ENCODE measurements around the gene MRPL20.
A peak's percentile ranks its signal among the peaks of the same experiment; 100 is the strongest.
"Not testable (repeated sequence)": the region's sequence is repeated elsewhere in the genome, so short reads cannot be mapped to it uniquely, and the experiment has no call there.

MRPL20 gene

GRCh38 chr1:1380860-1381259, 26.2 kb downstream of the MRPL20 start:
- no peak for DNase-seq

GRCh38 chr1:1377540-1378205, 29.4 kb downstream of the MRPL20 start:
- no peak for DNase-seq

GRCh38 chr1:1376551-1377226, 30.4 kb downstream of the MRPL20 start:
- no peak for DNase-seq

GRCh38 chr1:1374929-1375662, 32.0 kb downstream of the MRPL20 start, which contains the start of gene AURKAIP1:
Gene AURKAIP1 (minus strand): TSS chr1:1375207. CDS start chr1:1374756, 451 bp downstream.
- peak; percentile 99 for DNase-seq

- no peak for DNase-seq
Observed at GRCh38 chr1:1374589-1374928, 32.5 kb downstream of the MRPL20 start.

GRCh38 chr1:1373815-1374588, 33.1 kb downstream of the MRPL20 start:
- no peak for DNase-seq

- DNase-seq: no peak
Observed at GRCh38 chr1:1373051-1373814, 33.9 kb downstream of the MRPL20 start.

DNA sequence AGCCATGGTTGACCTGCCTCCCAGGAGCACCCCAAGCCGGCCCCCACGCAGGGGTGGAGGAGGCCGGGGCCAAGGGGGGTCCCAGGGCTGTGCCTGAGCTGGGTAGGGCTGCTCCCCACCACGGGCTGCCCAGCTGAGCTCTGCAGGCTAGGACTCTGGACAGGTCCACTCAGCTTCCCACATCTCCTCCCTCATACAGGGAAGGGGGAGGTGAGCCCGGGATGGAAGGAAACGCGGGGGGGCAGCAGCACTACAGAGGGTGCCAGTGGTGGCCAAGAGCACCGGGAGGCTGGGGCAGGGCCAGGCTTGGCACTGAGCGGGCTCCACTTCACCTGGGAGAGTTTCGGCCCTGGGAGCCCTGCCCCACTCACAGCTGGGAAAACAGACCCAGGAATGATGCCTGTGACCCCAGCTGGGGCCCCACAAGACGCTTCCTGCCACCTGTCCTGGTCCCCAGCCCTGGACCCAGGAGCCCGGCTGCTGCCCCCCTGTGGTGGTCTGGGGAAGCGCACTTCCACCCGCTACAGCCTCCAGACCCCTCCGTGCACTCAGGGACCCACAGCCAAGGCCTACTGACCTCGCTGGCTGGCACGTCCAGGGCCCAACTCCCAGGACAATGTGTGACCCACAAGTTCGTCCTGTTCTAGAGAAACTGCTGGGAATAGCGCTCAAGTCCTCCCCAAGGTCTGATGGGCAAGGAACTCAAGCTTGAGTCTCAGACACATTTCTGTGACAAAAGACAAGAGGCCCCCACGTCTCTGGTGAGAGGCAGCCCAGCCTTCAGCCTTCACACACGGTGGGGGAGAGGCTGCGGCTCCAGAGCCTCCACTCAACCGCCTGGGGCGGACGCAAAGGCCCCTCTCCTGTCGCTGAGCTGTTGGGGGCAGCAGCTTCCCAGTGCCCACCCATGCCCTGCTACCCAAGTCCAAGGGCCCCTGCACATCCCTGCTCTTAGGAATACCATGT, 35.1 kb downstream of the MRPL20 start:
- peak; percentile 35 for DNase-seq

DNA sequence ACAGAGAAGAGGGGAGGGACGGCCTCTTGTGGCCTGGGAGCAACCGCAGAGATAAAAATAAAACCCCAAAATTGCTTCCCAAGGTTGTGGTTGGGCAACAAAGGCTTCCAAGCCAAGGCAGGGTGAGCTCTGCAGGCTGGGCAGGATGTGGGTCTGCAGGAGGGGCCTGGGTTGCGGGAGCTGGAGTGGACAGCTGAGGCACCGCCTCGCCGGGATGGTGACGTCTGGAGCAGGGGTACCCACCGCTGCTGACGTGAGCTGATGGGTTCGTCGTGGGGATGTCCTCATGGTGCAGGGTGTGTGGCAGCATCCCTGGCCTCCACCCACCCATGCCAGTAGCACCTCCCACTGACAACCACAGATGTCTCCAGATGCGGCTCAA, 35.7 kb downstream of the MRPL20 start:
- DNase-seq: no peak

DNA sequence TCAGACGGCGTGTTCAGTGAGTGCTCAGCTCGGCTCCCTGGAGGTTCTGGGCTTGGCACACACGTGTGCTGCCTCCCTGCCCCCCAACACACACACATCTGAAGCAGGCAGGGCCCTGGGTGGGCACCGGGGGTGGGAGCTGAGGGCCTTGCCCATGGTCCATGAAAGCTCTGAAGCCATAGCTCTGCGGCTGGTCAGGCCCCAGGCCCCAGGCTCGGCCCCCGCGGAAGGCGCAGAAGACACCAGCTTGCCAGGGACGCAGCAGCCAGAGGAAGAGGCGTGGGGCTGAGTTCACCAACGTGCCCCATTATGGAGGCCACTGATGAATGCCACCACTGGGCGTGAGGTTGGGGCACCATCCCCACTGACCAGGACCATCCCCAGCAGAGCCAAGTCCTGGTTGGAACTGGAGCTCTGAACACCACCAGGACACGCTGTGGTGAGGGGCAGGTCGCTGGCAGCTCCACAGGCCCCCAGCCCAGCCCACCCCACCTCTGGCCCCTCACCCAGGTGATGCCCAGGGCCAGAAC, 36.3 kb downstream of the MRPL20 start:
- no peak for DNase-seq

DNA sequence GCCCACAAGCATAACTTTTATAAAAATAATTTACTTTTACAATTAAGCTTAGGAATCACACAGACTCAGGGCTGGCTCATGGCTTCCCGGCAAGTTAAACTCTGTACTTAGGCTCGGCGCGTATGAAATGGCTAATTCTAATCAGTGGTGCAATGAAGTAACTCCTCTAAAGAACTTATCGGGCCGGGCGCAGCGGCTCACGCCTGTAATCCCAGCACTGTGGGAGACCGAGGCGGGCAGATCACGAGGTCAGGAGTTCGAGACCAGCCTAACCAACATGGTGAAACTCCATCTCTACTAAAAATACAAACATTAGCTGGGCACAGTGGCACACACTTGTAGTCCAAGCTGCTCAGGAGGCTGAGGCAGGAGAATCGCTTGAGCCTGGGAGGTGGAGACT, 37.0 kb downstream of the MRPL20 start:
- DNase-seq: not testable (repeated sequence)

GRCh38 chr1:1367315-1367714, 39.8 kb downstream of the MRPL20 start:
- no peak for DNase-seq

DNA sequence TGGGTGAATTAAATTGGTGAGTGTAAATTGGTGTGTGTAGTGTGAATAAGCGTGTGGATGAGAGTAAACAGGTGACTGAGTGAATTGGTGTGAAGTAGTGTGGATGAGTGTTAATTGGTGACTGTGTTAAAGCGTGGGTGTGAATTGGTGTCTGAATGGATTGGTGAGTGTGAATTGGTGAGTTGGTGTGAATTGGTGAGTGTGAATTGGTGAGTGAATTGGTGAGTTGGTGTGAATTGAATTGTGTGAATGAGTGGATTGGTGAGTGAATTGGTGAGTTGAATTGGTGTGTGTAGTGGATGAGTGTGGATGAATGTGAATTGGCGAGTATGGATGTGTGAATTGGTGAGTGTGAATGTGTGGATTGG, 40.4 kb downstream of the MRPL20 start:
- DNase-seq: no peak

- DNase-seq: no peak
Observed at GRCh38 chr1:1365875-1366698, 41.0 kb downstream of the MRPL20 start.

- DNase-seq: no peak
Observed at GRCh38 chr1:1364266-1364665, 42.8 kb downstream of the MRPL20 start.

- DNase-seq: no peak
Observed at GRCh38 chr1:1361982-1362423, 45.1 kb downstream of the MRPL20 start.

GRCh38 chr1:1361233-1361981, 45.7 kb downstream of the MRPL20 start:
- DNase-seq: no peak

DNA sequence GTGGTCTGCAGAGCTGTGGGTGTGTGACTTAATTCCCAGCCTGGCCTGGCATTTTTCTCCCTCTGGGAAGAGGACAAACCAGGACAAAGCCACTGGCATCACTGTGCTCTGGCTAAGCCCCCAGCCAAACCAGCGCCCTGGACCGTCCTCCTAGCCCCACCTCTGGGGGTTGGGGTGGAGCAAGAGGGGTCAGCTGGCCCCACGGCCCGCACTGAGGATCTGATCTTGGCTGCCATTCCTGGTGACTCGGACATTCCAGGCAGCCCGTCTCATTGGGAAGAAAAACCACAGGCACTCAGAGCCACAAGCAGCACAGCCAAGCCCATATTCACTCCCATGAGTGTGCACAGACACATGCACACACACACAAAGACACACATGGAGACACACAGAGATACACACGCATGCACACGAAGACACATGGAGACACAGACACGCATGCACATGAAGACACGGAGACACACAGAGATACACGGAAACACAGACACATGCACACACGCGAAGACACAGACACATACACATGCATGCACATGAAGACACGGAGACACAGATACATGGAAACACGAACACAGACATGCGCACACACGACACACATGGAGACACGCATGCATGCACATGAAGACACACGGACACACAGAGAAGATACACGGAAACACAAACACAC, 46.5 kb downstream of the MRPL20 start:
- no peak for DNase-seq

Data from NCI-H2029 (cell line).